PC-3 (cell line): Measurements from ENCODE around the gene PLEKHG3. TPM values are rescaled to one million over a fixed set of nuclear protein-coding genes. Genes with fewer than 3 reads are reported as not detected.

Source experiments
- ATAC-seq: fragments of 200-7000 bp; cut with Tn5 transposase; 2 replicates; pipeline ENCODE4 v1.9.1; 2020; ENCODE audit warnings: mild to moderate bottlenecking, moderate library complexity
- BruUV-seq: library from RNA; stranded (reverse); fragments of 400-500 nt; replicated peaks from 2 replicates; lab custom pipeline; 2021; lab: Mats Ljungman, UMichigan
- CTCF ChIA-PET: fragments of 300-600 bp; sonication (Branson Sonifier 250); formaldehyde crosslinking; loops from one replicate; lab custom pipeline; 2022; ENCODE audit warnings: antibody characterized with exemption; lab: Charles Lee
- POLR2A ChIA-PET: fragments of 300-600 bp; sonication (Branson Sonifier 250); formaldehyde crosslinking; loops from one replicate; lab custom pipeline; 2022; ENCODE audit warnings: antibody characterized with exemption; ENCODE audit not compliant: unreplicated experiment; lab: Charles Lee
- DNase-seq: peaks from one replicate; pipeline ENCODE4 v3.0.0-alpha.2; 2015
- H2AFZ ChIP-seq: fragments of 300-600 bp; sonication (generic); 2 replicates; pipeline ENCODE4 v1.6.0; 2016; ENCODE audit warnings: antibody characterized with exemption, low read length
- H3F3A ChIP-seq: fragments of 300-600 bp; sonication (generic); one replicate; pipeline ENCODE4 v1.6.0; 2017; ENCODE audit warnings: antibody characterized with exemption, low read length, control low read depth, mild to moderate bottlenecking; ENCODE audit not compliant: unreplicated experiment
- H3K27ac ChIP-seq: fragments of 300-600 bp; sonication (generic); 2 replicates; pipeline ENCODE4 v1.5.1; 2016; ENCODE audit warnings: mild to moderate bottlenecking, low read length
- H3K27me3 ChIP-seq: fragments of 300-600 bp; sonication (generic); 2 replicates; pipeline ENCODE4 v1.6.1; 2016; ENCODE audit warnings: low read length, mixed read lengths
- H3K36me3 ChIP-seq: fragments of 300-600 bp; sonication (generic); 2 replicates; pipeline ENCODE4 v1.6.1; 2016; ENCODE audit warnings: low read depth, mixed run types, low read length, mixed read lengths
- H3K4me1 ChIP-seq: fragments of 300-600 bp; sonication (generic); 2 replicates; pipeline ENCODE4 v1.5.1; 2016; ENCODE audit warnings: low read length; ENCODE audit not compliant: insufficient read depth
- H3K4me2 ChIP-seq: fragments of 300-600 bp; sonication (generic); 2 replicates; pipeline ENCODE4 v1.6.0; 2016; ENCODE audit warnings: low read length
- H3K4me3 ChIP-seq: fragments of 300-600 bp; sonication (generic); 2 replicates; pipeline ENCODE4 v1.5.1; 2016; ENCODE audit warnings: mild to moderate bottlenecking, low read length, mixed read lengths
- H3K79me2 ChIP-seq: fragments of 300-600 bp; sonication (generic); 2 replicates; pipeline ENCODE4 v1.6.1; 2017; ENCODE audit warnings: low read length, mixed read lengths
- H3K9ac ChIP-seq: fragments of 300-600 bp; sonication (generic); 2 replicates; pipeline ENCODE4 v1.6.0; 2016; ENCODE audit warnings: mild to moderate bottlenecking, low read length
- H3K9me2 ChIP-seq: fragments of 300-600 bp; sonication (generic); replicated peaks from 2 replicates; pipeline ENCODE4 v1.6.1; 2016; ENCODE audit warnings: mixed run types, low read length, mixed read lengths
- H3K9me3 ChIP-seq: fragments of 300-600 bp; sonication (generic); 2 replicates; pipeline ENCODE4 v1.6.1; 2016; ENCODE audit warnings: low read length, mixed read lengths
- H4K20me1 ChIP-seq: fragments of 300-600 bp; sonication (generic); 2 replicates; pipeline ENCODE4 v1.6.1; 2016; ENCODE audit warnings: low read length, mixed read lengths
- CTCF ChIP-seq: fragments of 300-600 bp; sonication (generic); conservative IDR thresholded peaks from 2 replicates; pipeline ENCODE4 v1.5.1; 2017; ENCODE audit warnings: antibody characterized with exemption, low read depth, mild to moderate bottlenecking, low read length
- EZH2 ChIP-seq: fragments of 300-600 bp; sonication (generic); IDR thresholded peaks from one replicate; pipeline ENCODE4 v1.6.1; 2017; ENCODE audit warnings: antibody characterized with exemption, mild to moderate bottlenecking, low read length; ENCODE audit not compliant: unreplicated experiment
- EZH2phosphoT487 ChIP-seq: fragments of 300-600 bp; sonication (generic); IDR thresholded peaks from 2 replicates; pipeline ENCODE4 v1.6.1; 2018; ENCODE audit warnings: mild to moderate bottlenecking, antibody characterized with exemption, low read length, borderline replicate concordance
- intact Hi-C: fragments of 100-400 bp; cut with micrococcal nuclease; formaldehyde crosslinking; loops from 2 replicates; pipeline ENCODE4 v1.9.0; 2023
- total RNA-seq: library from RNA; depleted of rRNA; stranded (reverse); fragments of >200 nt; gene quantifications from 2 replicates; pipeline ENCODE4 v1.2.3, GENCODE V29; 2014

Gene PLEKHG3
- total RNA-seq, 1 experiment from 2014 or later: 49.6 TPM

GRCh38 chr14:64681796-64682710 is 22.2 kb upstream of the PLEKHG3 start:
- H3K27ac ChIP-seq: peak overlapping the region; percentile 67
- DNase-seq (peak; percentile 72), ATAC-seq (peak; percentile 83)
- H3K9me3 ChIP-seq: no peaks in the 10 kb centered on the region
- ChIA-PET CTCF (interaction anchor here (0.6 to 1.6 kb wide), 8 partner anchors 10 to 141 kb away, joined by 3 to 5 read pairs (median 3); partner anchors contain the start of genes HSPA2 and PLEKHG3), POLR2A (interaction anchor here (0.5 to 0.6 kb wide), 2 partner anchors 22 to 28 kb away, joined by 3 to 5 read pairs; no protein-coding TSS in a partner anchor)
- no peaks in the 10 kb centered on the region for H3F3A ChIP-seq
- BruUV-seq: no TSS peak
- H3K4me3 ChIP-seq: no peak overlapping the region
- TF ChIP-seq CTCF (peak; percentile 38; the same call in 1 of the 2 replicates), EZH2phosphoT487 (no peak), EZH2 (no peak)
- peak overlapping the region; percentile 7 for H3K9ac ChIP-seq
- H3K9me2 ChIP-seq: no peaks in the 10 kb centered on the region
- intact Hi-C loops: loop anchor here (1.0 to 2.0 kb wide), 2 partner anchors 13 to 21 kb away; no protein-coding TSS in a partner anchor
- peak overlapping the region; percentile 69 for H2AFZ ChIP-seq
- peaks cover 38% of the 10 kb centered on the region for H3K4me1 ChIP-seq
- H3K79me2 ChIP-seq: no peaks in the 10 kb centered on the region
- H3K27me3 ChIP-seq: no peaks in the 10 kb centered on the region
- no peaks in the 10 kb centered on the region for H3K36me3 ChIP-seq
- H4K20me1 ChIP-seq: no peaks in the 10 kb centered on the region
- H3K4me2 ChIP-seq: peak overlapping the region; percentile 6; the same call in 1 of the 2 replicates

DNA sequence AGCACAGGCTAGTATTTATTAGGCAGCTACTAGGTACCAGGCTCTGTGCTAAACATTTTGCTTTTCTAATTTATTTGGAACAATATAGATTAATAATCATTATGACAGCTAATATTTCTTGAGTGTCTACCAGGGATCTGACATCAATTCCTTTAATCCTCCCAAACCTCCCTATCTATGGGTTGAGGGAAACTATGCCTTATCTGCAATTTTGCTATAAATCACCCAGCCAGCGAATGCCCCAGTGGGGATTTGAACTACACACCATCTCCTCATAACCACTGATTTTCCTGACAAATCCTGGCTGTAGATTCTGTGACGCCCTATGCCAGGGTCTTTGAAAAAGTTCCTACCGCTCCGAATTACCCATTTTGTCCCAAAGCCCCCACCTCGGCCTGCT is 21.4 kb upstream of the PLEKHG3 start:
- no peaks in the 10 kb centered on the region for H3K36me3 ChIP-seq
- H3F3A ChIP-seq: no peaks in the 10 kb centered on the region
- H3K9me3 ChIP-seq: no peaks in the 10 kb centered on the region
- intact Hi-C loops: loop anchor here (1.0 to 2.0 kb wide), 2 partner anchors 12 to 20 kb away; no protein-coding TSS in a partner anchor
- ATAC-seq (no peak), DNase-seq (no peak)
- H3K4me1 ChIP-seq: peaks cover 38% of the 10 kb centered on the region
- TF ChIP-seq EZH2 (no peak), CTCF (no peak), EZH2phosphoT487 (no peak)
- H3K27me3 ChIP-seq: no peaks in the 10 kb centered on the region
- peak overlapping the region; percentile 67 for H3K27ac ChIP-seq
- no peaks in the 10 kb centered on the region for H4K20me1 ChIP-seq
- H3K9me2 ChIP-seq: no peaks in the 10 kb centered on the region
- ChIA-PET CTCF (interaction anchor here (1.0 to 1.6 kb wide), 5 partner anchors 10 to 43 kb away, joined by 3 to 5 read pairs (median 3); no protein-coding TSS in a partner anchor), POLR2A (no interaction called here)
- H3K9ac ChIP-seq: no peak overlapping the region
- no peaks in the 10 kb centered on the region for H3K79me2 ChIP-seq
- peak overlapping the region; percentile 69 for H2AFZ ChIP-seq
- BruUV-seq: no TSS peak
- no peak overlapping the region for H3K4me3 ChIP-seq
- 0 out of 2 replicates have a peak overlapping the region, but pooled peaks have one; percentile 6 for H3K4me2 ChIP-seq
